SHP77 (cell line): ENCODE measurements around the gene USP33.
"Not testable (repeated sequence)": the region's sequence is repeated elsewhere in the genome, so short reads cannot be mapped to it uniquely, and the experiment has no call there.

ENCODE experiments used
- DNase-seq, 2 experiments: peaks; one replicate each; lab custom pipeline; 2025; lab: John Stamatoyannopoulos, UW

The USP33 gene

DNA sequence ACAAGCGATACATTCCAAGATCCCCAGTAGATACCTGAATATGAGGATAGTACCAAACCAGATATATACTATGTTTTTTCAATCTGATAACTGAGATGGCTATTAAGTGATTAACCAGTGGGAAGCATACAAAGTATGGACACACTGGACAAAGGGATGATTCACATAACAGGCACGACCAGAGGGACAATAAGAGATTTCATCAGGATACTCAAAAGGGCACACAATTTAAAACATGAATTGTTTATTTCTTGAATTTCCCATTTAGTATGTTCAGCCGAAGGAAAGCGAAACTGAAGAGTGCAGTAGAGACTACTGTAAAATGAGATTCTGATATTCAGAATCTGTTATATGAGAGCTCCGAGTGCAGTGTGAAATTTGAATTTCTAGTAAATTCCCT lies 87.8 kb downstream of the USP33 start:
- no peak for DNase-seq

DNA sequence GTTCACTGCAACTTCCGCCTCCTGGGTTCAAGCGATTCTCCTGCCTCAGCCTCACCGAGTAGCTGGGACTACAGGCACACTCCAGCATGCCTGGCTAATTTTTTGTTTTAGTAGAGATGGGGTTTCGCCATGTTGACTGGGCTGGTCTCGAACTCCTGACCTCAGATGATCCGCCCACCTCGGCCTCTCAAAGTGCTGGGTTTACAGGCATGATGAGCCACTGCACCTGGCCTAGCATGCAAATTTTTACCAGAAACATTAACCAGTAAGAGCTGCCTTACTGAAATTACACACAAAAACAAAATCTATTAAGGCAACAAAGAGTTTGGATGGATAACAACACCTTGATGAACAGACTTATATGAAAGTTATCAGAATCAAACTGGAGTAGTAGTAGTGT lies 89.3 kb downstream of the USP33 start:
- DNase-seq = no peak

- no peak for DNase-seq
Measured at GRCh38 chr1:77668924-77669449, 90.7 kb downstream of the USP33 start.

DNA sequence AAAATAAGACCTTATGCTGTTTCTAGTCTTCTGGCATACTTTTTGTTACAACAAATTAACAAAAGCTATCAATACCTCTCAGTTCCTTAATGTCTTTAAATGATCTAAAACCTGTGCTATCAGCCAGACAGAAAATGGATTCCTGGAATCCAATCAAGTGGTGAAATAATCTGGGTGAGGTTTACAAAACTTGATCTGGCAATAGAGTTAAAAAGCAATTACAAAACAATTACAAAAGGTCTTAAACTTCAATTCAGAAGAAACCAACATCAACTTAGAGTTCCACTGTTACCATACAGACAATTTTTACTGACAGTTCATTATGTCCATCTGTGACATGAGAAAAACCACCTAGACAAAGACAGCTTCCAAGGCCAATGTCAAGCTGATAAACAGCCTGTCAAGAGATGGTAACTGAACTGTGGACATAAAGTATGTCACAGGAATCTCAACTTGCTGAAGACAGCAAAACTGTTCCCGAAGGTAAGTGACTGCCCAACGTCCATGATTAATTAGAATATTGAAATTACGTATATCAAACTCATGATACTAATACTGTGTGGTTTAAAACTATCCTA lies 94.6 kb downstream of the USP33 start:
- no peak for DNase-seq

- no peak for DNase-seq
Measured at GRCh38 chr1:77661696-77662095, 98.0 kb downstream of the USP33 start.

- DNase-seq = no peak
Measured at GRCh38 chr1:77659879-77660593, 99.6 kb downstream of the USP33 start.

- no peak for DNase-seq
Measured at GRCh38 chr1:77658271-77658670, 101.4 kb downstream of the USP33 start.

- DNase-seq = peak; percentile 30 to 46
Measured at GRCh38 chr1:77655431-77655974, 104.1 kb downstream of the USP33 start.

- DNase-seq = no peak
Measured at GRCh38 chr1:77652970-77653516, 106.6 kb downstream of the USP33 start.

DNA sequence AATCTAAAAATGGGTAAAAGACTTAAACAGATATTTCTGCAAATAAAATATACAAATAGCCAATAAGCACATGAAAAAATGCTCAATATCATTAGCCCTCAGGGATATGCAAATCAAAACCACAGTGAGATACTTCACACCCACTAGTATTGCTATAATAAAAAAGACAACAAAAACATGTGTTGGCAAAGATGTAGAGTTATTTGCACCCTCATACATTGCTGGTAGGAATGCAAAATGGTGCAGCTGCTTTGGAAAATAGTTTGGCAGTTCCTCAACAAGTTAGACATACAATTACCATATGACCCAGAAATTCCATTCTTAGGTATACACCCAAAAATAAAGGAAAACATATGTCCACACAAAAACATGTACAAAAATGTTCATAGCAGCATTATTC lies 107.4 kb downstream of the USP33 start:
- DNase-seq = no peak

DNA sequence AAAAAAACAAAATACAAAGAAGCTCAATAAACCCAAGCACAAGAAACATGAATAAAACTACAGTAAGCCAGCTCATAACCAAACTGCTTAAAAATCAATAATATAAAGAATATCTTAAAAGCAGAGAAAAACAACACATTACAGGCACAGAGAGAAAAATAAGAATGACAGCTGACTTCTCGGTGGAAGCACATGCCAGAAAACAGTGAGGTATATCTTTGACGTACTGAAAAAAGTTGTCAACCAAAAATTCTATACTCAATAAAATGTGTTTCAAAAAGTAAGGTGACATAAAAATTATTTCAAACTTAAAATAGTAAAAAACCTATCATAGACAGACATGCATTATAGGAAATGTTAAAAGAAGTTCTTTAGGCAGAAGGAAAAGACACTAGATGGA lies 110.5 kb downstream of the USP33 start:
- DNase-seq = no peak

DNA sequence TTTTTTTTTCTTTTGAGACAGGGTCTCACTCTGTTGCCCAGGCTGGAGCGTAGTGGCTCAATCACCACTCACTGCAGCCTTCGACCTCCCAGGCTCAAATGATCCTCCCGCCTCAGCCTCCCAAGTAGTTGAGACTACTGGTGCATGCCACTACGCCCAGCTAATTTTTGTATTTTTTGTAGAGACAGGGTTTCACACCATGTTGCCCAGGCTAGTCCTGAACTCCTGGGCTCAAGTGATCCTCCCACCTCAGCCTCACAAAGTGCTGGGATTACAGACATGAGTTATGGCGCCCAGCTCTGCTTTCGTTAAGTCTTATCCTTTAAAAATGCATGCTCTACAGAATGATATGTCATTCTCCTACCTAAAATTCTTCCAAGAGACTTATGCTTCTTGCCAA lies 113.4 kb downstream of the USP33 start:
- not testable (repeated sequence) for DNase-seq
